ENCODE data around the gene AMFR.

The AMFR gene

DNA sequence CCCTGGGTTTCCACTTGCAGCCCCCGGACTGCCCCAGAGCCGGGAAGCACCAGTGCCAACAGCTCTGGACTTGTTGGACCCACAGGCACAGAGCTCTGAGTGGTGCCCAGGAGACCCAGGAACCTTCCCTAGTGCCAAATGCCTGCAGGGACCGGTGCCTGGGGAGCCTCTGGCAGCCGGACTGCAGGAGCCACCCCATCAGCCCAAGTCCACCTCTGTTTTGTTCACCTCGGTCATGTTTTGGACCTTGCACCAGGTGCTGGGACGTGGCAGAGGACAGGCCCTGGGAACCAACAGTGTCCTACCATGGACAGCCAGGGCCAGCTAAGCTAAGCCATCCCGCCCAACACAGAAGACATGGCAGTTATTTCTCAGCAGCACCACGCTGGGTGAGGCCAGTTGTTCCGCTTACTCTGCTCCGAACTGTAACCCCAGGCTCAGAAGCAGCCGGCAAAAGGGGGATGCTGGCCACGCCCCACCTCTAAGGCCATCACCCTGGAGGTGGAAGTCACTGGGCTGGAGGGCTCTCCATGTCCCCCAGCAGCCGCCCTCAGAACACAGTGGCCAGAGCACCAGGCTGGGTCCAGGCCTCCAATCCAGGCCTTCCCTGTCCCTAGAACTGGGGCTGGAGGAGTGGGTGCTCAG, 79.8 kb downstream of the AMFR start:
- DNase-seq, result no peak

- DNase-seq, result no peak
Measured at GRCh38 chr16:56344518-56345405, 80.6 kb downstream of the AMFR start.

- DNase-seq, result no peak
Measured at GRCh38 chr16:56343661-56344517, 81.5 kb downstream of the AMFR start.

DNA sequence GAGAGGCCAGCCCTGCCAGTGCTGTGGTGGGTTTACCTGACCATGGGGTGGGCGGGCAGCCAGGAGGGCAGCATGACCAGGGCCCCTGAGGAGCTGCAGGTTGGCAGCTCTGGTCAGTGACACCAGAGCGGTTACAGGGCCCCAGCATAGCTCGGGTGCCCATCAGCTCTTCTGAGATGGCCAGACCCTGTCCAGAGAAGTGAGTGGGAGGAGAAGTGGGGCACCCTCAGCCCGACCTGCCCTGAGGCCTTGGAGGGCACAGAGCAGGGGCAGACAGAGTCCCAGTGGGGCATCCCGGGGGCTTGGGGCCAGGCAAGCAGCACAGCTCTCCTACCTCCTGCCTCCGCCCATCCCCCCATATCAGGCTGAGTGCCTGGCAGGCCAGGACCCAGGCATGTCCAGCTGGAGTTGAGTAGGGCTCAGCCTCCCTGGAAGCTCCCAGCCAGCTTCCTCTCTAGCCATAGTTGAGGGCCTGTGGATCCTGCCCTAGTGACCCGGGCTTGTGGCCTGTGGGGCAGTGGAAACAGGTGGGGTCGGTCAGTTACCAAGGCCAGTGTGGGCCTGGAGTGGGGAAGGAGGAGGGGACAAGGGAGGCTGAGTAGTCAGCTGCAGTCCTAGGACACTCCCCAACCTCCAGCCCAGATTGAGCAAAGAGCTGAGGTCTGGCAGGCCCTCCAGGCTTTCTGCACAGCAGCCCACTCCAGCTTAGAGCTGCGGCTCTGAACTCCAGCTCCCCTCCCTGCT, 83.5 kb downstream of the AMFR start:
- DNase-seq, result no peak

GRCh38 chr16:56340864-56341365, 84.4 kb downstream of the AMFR start:
- DNase-seq, result no peak

DNA sequence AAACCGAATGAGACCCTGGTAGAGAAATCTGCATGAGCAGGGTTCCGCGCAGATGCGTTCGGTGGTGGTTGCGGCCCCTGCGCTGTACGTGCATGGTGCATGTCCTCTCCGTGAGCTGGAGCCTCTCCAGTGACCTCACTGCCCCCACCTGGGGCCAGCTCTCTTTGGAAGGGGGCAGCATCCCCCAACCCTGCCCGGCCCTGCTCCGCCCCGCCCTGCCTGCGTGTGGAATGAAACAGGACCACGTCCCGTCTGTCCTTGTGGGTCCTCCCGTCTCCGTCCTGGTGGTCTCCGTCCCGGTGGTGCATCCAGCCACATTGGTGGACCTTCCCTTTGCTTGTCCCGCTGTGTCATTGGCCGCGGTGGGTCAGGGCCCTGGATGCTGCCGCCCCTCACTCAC, 84.9 kb downstream of the AMFR start:
- no peak for DNase-seq

DNA sequence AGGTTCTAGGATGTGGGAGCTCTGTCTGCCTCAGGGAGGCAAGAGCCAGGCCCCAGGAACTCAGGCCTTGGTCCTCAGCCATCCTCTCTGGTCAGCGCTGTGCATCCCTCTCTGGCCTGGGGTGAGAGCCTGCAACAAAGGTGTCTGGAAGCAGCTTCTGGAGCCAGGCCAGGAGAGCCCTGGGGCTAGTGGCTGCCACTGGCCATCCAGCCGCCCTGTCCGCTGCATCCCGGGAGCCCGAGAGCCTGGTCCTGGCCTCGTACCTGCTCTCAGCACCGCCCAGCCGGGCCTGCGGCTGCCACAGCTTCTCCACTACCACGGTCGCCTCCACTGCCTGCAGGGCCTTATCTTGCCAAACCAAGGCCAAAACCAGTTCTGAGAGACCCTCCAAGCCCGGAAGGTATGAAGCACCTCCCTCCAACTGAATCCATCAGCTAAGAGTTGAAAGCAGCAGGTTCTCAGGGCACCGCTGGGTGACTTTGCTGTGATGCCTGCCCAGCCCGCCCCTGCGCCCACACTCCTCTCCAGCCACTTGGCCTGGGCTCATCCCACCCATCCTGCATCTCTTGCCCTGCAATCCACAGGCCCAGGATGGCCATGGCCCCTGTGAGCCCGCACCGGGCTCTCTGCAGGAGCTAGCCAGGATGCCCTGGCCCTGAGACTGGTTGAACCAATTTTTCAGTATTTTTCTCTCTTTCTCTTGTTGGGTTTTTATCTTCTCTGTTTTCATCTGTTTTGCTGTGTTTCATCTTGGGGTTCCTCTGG, 85.7 kb downstream of the AMFR start:
- DNase-seq, result no peak

- no peak for DNase-seq
Measured at GRCh38 chr16:56338566-56339318, 86.6 kb downstream of the AMFR start.

- no peak for DNase-seq
Measured at GRCh38 chr16:56337858-56338325, 87.5 kb downstream of the AMFR start.

- DNase-seq, result no peak
Measured at GRCh38 chr16:56337131-56337857, 88.1 kb downstream of the AMFR start.

DNA sequence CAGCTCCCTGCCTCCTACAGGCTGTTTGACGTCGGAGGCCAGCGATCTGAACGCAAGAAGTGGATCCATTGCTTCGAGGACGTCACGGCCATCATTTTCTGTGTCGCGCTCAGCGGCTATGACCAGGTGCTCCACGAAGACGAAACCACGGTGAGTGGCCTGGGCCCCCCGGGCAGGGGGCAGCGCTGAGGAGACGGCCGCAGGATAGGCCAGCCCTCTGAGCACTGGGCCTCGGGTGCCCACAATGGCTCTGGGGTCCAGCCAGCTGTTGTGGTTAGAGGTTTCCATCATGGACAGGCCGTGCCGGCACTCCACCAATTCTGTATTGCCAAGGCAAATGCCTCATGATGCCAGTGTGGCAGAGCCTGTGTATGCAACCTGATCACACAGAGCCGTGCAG, 88.6 kb downstream of the AMFR start:
- DNase-seq, result no peak

GRCh38 chr16:56336071-56336688, 89.2 kb downstream of the AMFR start:
- DNase-seq, result no peak

DNA sequence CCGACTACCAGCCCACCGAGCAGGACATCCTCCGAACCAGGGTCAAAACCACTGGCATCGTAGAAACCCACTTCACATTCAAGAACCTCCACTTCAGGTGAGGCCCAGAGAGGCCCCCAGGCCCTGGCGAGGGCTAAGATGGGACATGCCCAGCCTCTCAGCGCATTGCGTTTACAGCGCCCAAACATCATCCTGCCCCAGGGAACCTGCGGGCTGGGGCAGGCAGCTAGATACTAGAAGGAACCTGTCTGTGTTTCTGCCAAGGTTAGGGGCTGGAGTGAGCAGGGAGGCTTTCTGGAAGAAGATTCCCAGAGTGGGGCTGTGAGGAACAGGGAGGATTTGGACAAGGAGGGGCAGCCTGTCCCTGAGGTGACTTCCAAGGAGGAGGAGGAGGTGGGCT, 90.6 kb downstream of the AMFR start:
- no peak for DNase-seq

DNA sequence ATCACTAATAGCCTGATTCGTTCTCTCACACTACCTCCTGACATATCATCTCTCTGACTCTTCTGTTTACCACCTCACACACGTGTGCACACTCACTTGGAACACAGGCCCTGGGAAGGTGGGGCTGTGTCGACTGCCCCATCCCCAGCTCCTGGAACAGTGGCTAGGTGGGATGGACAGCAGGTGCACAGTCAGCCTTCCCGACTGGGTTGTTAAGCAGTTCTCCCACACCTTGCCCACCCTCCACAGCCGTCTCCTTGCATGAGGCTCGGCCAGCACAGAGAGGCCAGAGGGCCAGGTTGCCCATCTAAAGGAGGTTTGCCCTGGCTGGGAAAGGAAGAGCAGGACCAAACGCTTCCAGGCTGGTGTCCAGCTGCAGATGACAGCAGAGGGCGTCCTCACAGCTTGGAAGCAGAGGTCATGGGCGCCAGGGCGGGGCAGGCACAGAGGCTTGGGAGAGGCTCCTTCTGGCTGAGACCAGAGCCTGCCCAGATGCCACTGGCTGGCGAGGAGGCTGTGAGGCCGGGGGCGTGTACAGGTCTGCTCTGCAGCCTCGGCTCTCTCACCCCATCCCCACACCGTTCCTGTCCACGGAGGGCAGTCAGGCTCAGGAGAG, 92.8 kb downstream of the AMFR start:
- no peak for DNase-seq

- no peak for DNase-seq
Measured at GRCh38 chr16:56331915-56332314, 93.4 kb downstream of the AMFR start.

GRCh38 chr16:56331399-56331798, 93.9 kb downstream of the AMFR start:
- DNase-seq, result no peak

GRCh38 chr16:56330476-56330875, 94.9 kb downstream of the AMFR start:
- DNase-seq, result no peak

DNA sequence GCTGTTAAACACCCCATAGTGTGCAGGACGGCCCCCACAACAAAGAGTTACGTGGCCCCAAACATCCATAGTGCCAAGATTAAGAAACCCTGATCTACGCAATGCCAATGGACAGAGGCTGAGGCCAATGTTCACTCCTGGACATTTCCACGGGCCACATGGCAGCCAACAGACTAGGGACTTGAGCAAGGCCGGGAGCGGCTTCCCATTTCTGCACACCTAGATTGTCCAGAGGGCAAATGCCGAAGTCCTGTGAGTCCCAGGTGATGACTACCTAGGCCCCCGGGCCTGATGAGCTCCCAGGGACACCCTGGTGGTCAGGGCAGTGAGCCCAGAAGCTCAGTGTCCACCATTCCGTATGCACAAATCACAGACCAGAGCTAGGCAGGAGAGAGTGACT, 95.5 kb downstream of the AMFR start:
- DNase-seq, result no peak
